Endothelial cell of umbilical vein (primary cell): ENCODE measurements around the gene DSG1. TPM values are rescaled to one million over a fixed set of nuclear protein-coding genes. Genes with fewer than 3 reads are reported as not detected.

Experiments
- BruUV-seq: library from RNA; stranded (reverse); fragments of 400-500 nt; replicated peaks from 2 replicates; lab custom pipeline; 2021; lab: Mats Ljungman, UMichigan
- CTCF ChIA-PET: fragments of 300-600, 350-600 bp; sonication (Branson Sonifier 250); formaldehyde crosslinking; loops from one replicate; lab custom pipeline; 2021; ENCODE audit warnings: antibody characterized with exemption, inconsistent platforms; lab: Charles Lee
- POLR2A ChIA-PET: fragments of 300-600, 350-600 bp; sonication (Branson Sonifier 250); formaldehyde crosslinking; loops from one replicate; lab custom pipeline; 2021; ENCODE audit warnings: antibody characterized with exemption, inconsistent platforms; lab: Charles Lee
- DNase-seq: peaks from one replicate; pipeline ENCODE4 v3.0.0-alpha.2; 2011; ENCODE audit warnings: low read depth, low spot score
- FAIRE-seq: peaks from 2 replicates; lab custom pipeline; 2011; peaks lifted over from hg19 to GRCh38; lab: Jason Lieb, UNC
- H2AFZ ChIP-seq: 2 replicates; pipeline ENCODE4 v1.6.0; 2012; ENCODE audit warnings: low read depth, low read length, control low read depth, inconsistent platforms
- H3K27ac ChIP-seq: 2 replicates; pipeline ENCODE4 v1.5.1; 2011; ENCODE audit warnings: low read depth, mild to moderate bottlenecking, control low read depth, low read length, moderate library complexity; ENCODE audit not compliant: insufficient read depth
- H3K27me3 ChIP-seq, 2 experiments: 2 replicates each; pipeline versions ENCODE4 v1.6.0 to v1.6.1; 2011; ENCODE audit warnings: low read length in 2 of 2, mixed read lengths in 1 of 2; ENCODE audit not compliant: control insufficient read depth in 2 of 2, insufficient read depth in 2 of 2
- H3K36me3 ChIP-seq, 2 experiments: 2 replicates in 1 of 2; 3 replicates in 1 of 2; pipeline ENCODE4 v1.5.1; 2011; ENCODE audit warnings: low read length in 2 of 2, mild to moderate bottlenecking in 1 of 2, moderate library complexity in 1 of 2; ENCODE audit not compliant: control insufficient read depth in 2 of 2, insufficient read depth in 2 of 2; ENCODE audit errors: extremely low read depth in 1 of 2
- H3K4me1 ChIP-seq: 3 replicates; pipeline ENCODE4 v1.5.1; 2011; ENCODE audit warnings: mild to moderate bottlenecking, low read length; ENCODE audit not compliant: control insufficient read depth, insufficient read depth; ENCODE audit errors: extremely low read depth
- H3K4me2 ChIP-seq: 2 replicates; pipeline ENCODE4 v1.6.1; 2011; ENCODE audit warnings: low read length, control low read depth, mixed read lengths; ENCODE audit not compliant: insufficient read depth
- H3K4me3 ChIP-seq, 3 experiments: fragments of 200-600 bp in 1 of 3; sonication (generic), shearing (Covaris generic) in 1 of 3; replicated peaks in 1 of 3; 2 replicates each; pipeline ENCODE4 v1.5.1; 2011 to 2016; ENCODE audit warnings: control low read depth in 3 of 3, low read length in 3 of 3, mild to moderate bottlenecking in 2 of 3, inconsistent platforms in 1 of 3, low read depth in 1 of 3, moderate library complexity in 1 of 3; ENCODE audit not compliant: insufficient read depth in 1 of 3
- H3K79me2 ChIP-seq: 2 replicates; pipeline ENCODE4 v1.6.0; 2012; ENCODE audit warnings: low read length, inconsistent platforms; ENCODE audit not compliant: control insufficient read depth, insufficient read depth
- H3K9ac ChIP-seq: replicated peaks from 2 replicates; pipeline ENCODE3; 2011; ENCODE audit warnings: low read length, control low read depth; ENCODE audit not compliant: insufficient read depth; ENCODE audit errors: extremely low read depth
- H3K9me1 ChIP-seq: replicated peaks from 3 replicates; pipeline ENCODE4 v1.6.0; 2011; ENCODE audit warnings: mild to moderate bottlenecking, low read length; ENCODE audit not compliant: control insufficient read depth, insufficient read depth; ENCODE audit errors: extremely low read depth
- H3K9me3 ChIP-seq: replicated peaks from 2 replicates; pipeline ENCODE4 v1.5.1; 2012; ENCODE audit warnings: low read length, inconsistent platforms; ENCODE audit not compliant: control insufficient read depth, insufficient read depth
- H4K20me1 ChIP-seq: replicated peaks from 2 replicates; pipeline ENCODE3; 2011; ENCODE audit warnings: mild to moderate bottlenecking, low read length; ENCODE audit not compliant: control insufficient read depth, insufficient read depth; ENCODE audit errors: extremely low read depth
- CTCF ChIP-seq, 2 donors: IDR thresholded peaks; 1 replicate in 1 of 2; 2 replicates in 1 of 2; pipeline ENCODE4 v1.5.1; 2011; ENCODE audit warnings: low read length in 2 of 2, mild to moderate bottlenecking in 2 of 2, moderate library complexity in 2 of 2, control low read depth in 1 of 2, inconsistent platforms in 1 of 2, low read depth in 1 of 2; ENCODE audit not compliant: insufficient read depth in 1 of 2; ENCODE audit errors: extremely low read depth in 1 of 2
- EZH2 ChIP-seq: IDR thresholded peaks from 2 replicates; pipeline ENCODE4 v1.6.1; 2012; ENCODE audit warnings: borderline replicate concordance, low read depth, mild to moderate bottlenecking, moderate library complexity, low read length, inconsistent platforms; ENCODE audit not compliant: severe bottlenecking
- FOS ChIP-seq: IDR thresholded peaks from 2 replicates; pipeline ENCODE4 v1.6.1; 2011; ENCODE audit warnings: mild to moderate bottlenecking, low read length, moderate library complexity, borderline replicate concordance; ENCODE audit not compliant: insufficient read depth
- GATA2 ChIP-seq: IDR thresholded peaks from 2 replicates; pipeline ENCODE4 v1.7.0; 2011; ENCODE audit warnings: low read depth, mild to moderate bottlenecking, moderate library complexity, mixed read lengths, low read length; ENCODE audit not compliant: insufficient read length, insufficient read depth
- JUN ChIP-seq: IDR thresholded peaks from 2 replicates; pipeline ENCODE4 v1.6.1; 2011; ENCODE audit warnings: borderline replicate concordance, low read depth; ENCODE audit not compliant: insufficient read length, insufficient read depth
- MYC ChIP-seq: IDR thresholded peaks from one replicate; pipeline ENCODE4 v1.6.1; 2011; ENCODE audit warnings: mild to moderate bottlenecking, low read depth, low read length
- POLR2A ChIP-seq: IDR thresholded peaks from 2 replicates; pipeline ENCODE4 v1.6.1; 2012; ENCODE audit warnings: low read depth, mild to moderate bottlenecking, control low read depth, low read length
- POLR2AphosphoS5 ChIP-seq: IDR thresholded peaks from 2 replicates; pipeline ENCODE4 v1.6.1; 2012; ENCODE audit warnings: low read depth, mild to moderate bottlenecking, control low read depth, low read length, moderate library complexity; ENCODE audit not compliant: insufficient read depth
- dilution Hi-C: fragments of 300-500 bp; cut with MboI; formaldehyde crosslinking; loops from one replicate; pipeline ENCODE4 v1.15.0; 2019; ENCODE audit warnings: low sequenced_read_pairs; ENCODE audit not compliant: extremely low pct_ligation_motif_present
- intact Hi-C: fragments of 100-400 bp; cut with micrococcal nuclease; formaldehyde crosslinking; loops from one replicate; pipeline ENCODE4 v1.10.0; 2022
- polyA plus RNA-seq, 4 experiments: library from polyadenylated mRNA; depleted of rRNA in 3 of 4; stranded (reverse) in 3 of 4; unstranded in 1 of 4; fragments of >200 nt; gene quantifications; 2 replicates each; pipeline versions ENCODE4 v1.2.1 to v1.2.3, GENCODE V29; 2011 to 2012; ENCODE audit warnings: missing spikeins in 1 of 4
- total RNA-seq: library from RNA; stranded (reverse); gene quantifications from 2 replicates; pipeline ENCODE4 v1.2.3, GENCODE V29; 2021
- TF ChIP-seq, protein P1 (sequence below): IDR thresholded peaks from 2 replicates; pipeline ENCODE4 v1.6.1; 2011; ENCODE audit not compliant: insufficient read depth, insufficient read length

Gene DSG1
- total and polyA plus RNA-seq, 2 donors (not counting 3 experiments of a cell fraction or from before 2014, with no cell fraction given), result not detected

DNA sequence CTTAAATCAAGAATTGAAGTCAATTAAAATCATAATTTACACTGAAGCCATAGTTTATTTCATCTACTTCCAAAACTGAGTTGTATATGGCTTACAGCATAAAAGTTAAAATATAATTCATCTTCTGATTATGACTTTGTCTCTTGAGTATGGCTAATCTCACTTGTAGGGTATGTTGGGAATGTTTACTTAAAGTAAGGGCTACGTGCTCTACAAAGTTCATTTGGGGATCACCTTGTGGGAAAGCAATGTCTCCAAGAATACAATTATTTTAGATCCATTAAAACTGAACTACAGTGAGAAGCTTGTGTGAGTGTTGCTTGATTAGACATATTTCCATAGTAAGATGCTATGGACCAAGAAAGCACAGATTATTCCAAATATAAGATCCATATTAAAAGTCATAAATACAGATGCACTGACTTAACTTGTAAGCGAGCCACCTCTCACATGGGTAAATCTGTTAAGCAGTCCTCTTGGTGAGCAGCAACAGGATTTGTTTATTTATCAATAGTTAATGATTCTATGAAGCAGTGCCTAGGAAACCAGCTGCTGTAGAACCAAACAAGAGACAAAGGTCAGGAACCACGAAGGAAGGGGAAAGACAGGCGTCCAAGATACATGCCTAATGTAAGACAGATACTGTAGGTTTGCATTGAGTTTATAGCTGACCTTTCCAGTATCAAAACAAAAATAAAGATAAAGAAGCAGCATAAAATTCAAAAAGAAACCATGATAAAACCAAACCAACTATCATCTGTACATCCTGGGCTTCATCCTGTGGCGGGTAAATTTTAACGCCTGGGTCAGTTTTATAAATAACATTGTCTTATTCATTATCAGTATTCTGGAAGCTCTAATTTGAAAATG lies 83.4 kb downstream of the DSG1 start:
- intact Hi-C loops, result no loop called here
- Histone ChIP-seq H3K4me2 (no peak overlapping the region), H2AFZ (no peak overlapping the region), H3K79me2 (no peaks in the 10 kb centered on the region), H3K9me1 (no peaks in the 10 kb centered on the region), H4K20me1 (peaks cover 2% of the 10 kb centered on the region), H3K36me3 (no peaks in the 10 kb centered on the region), H3K9me3 (no peaks in the 10 kb centered on the region), H3K27ac (no peak overlapping the region), H3K4me3 (no peak overlapping the region), H3K27me3 (no peaks in the 10 kb centered on the region), H3K9ac (no peak overlapping the region), H3K4me1 (no peaks in the 10 kb centered on the region)
- POLR2A ChIA-PET, result no interaction called here
- no peak for DNase-seq
- CTCF ChIA-PET, result no interaction called here
- no peak for TF ChIP-seq POLR2AphosphoS5
- no peak for TF ChIP-seq FOS
- no peak for FAIRE-seq
- dilution Hi-C loops, result no loop called here
- BruUV-seq, result no TSS peak

DNA sequence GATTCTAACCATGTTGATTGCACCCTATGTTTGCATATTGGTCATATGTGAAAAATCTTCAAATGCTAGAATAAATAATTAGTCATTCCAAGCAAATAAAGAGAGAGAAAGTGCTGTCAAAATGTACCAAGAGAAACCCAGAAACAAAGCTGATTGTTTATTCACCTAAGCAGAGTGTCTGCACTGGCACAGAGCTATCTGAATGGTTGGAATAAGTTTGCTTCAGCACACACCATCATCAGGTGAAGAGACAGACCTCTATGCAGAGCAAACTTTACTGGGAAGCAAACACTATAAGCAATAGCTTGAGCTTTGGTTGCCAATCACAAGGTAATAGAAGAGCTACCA lies 84.0 kb downstream of the DSG1 start:
- H3K9me1 ChIP-seq, result no peaks in the 10 kb centered on the region
- DNase-seq, result no peak
- POLR2A ChIA-PET, result no interaction called here
- H3K9ac ChIP-seq, result no peak overlapping the region
- no peak overlapping the region for H3K4me2 ChIP-seq
- CTCF ChIA-PET, result no interaction called here
- H3K9me3 ChIP-seq, result no peaks in the 10 kb centered on the region
- dilution Hi-C loops (no loop called here), intact Hi-C loops (no loop called here)
- no peak for FAIRE-seq
- H3K4me1 ChIP-seq, result no peaks in the 10 kb centered on the region
- TF ChIP-seq POLR2A, result no peak
- no peak for TF ChIP-seq JUN
- TF ChIP-seq GATA2, result no peak
- TF ChIP-seq, protein P1, sequence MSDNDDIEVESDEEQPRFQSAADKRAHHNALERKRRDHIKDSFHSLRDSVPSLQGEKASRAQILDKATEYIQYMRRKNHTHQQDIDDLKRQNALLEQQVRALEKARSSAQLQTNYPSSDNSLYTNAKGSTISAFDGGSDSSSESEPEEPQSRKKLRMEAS, result no peak
- no peak for TF ChIP-seq FOS
- no peak for TF ChIP-seq MYC
- TF ChIP-seq POLR2AphosphoS5, result no peak
- no peak for TF ChIP-seq EZH2
- no peak for TF ChIP-seq CTCF (IDR thresholded peaks at IDR 0.05; ENCODE audit: extremely low read depth in 1 of 2, insufficient read depth in 1 of 2, low read depth in 1 of 2, low read length in 2 of 2)
- no peak overlapping the region for H2AFZ ChIP-seq
- no peaks in the 10 kb centered on the region for H3K27me3 ChIP-seq
- no peaks in the 10 kb centered on the region for H3K36me3 ChIP-seq
- peaks cover 2% of the 10 kb centered on the region for H4K20me1 ChIP-seq
- no peak overlapping the region for H3K4me3 ChIP-seq
- no peak overlapping the region for H3K27ac ChIP-seq
- BruUV-seq, result no TSS peak
- H3K79me2 ChIP-seq, result no peaks in the 10 kb centered on the region
